Embryonic facial prominence (tissue), 1 donor: ENCODE measurements around the gene MPHOSPH9.

Source experiments
- DNase-seq: peaks from one replicate; pipeline ENCODE4 v3.0.0-alpha.2; 2016; ENCODE audit errors: extremely low spot score

MPHOSPH9 gene

GRCh38 chr12:123232807-123233504 is at the start of gene MPHOSPH9, which contains the start of gene MTRFR:
MPHOSPH9 (minus strand) TSS chr12:123233141; CDS start chr12:123230364, 2,777 bp downstream.
MTRFR (plus strand) TSS chr12:123233436; CDS start chr12:123253675, 20,239 bp downstream.
- DNase-seq = peak; percentile 99

- DNase-seq = no peak
Observed at GRCh38 chr12:123282111-123282510, 49.2 kb upstream of the MPHOSPH9 start.

- no peak for DNase-seq
Observed at GRCh38 chr12:123280971-123281370, 48.0 kb upstream of the MPHOSPH9 start.

- DNase-seq = no peak
Observed at GRCh38 chr12:123278101-123278627, 45.2 kb upstream of the MPHOSPH9 start.

GRCh38 chr12:123273166-123273565 is 40.2 kb upstream of the MPHOSPH9 start:
- DNase-seq = no peak

GRCh38 chr12:123271001-123271668 is 38.2 kb upstream of the MPHOSPH9 start:
- DNase-seq = no peak

GRCh38 chr12:123270214-123271000 is 37.5 kb upstream of the MPHOSPH9 start:
- no peak for DNase-seq

GRCh38 chr12:123269896-123270213 is 36.9 kb upstream of the MPHOSPH9 start:
- no peak for DNase-seq

- DNase-seq = no peak
Observed at GRCh38 chr12:123269395-123269892, 36.5 kb upstream of the MPHOSPH9 start.

GRCh38 chr12:123268850-123269249 is 35.9 kb upstream of the MPHOSPH9 start:
- DNase-seq = no peak

GRCh38 chr12:123267991-123268843 is 35.3 kb upstream of the MPHOSPH9 start:
- DNase-seq = no peak

- DNase-seq = no peak
Observed at GRCh38 chr12:123267335-123267920, 34.5 kb upstream of the MPHOSPH9 start.

GRCh38 chr12:123266679-123267277 is 33.8 kb upstream of the MPHOSPH9 start:
- no peak for DNase-seq

GRCh38 chr12:123265851-123266678 is 33.1 kb upstream of the MPHOSPH9 start:
- DNase-seq = no peak

GRCh38 chr12:123264642-123265041 is 31.7 kb upstream of the MPHOSPH9 start:
- no peak for DNase-seq

- DNase-seq = no peak
Observed at GRCh38 chr12:123263196-123263817, 30.4 kb upstream of the MPHOSPH9 start.

- DNase-seq = no peak
Observed at GRCh38 chr12:123261196-123261595, 28.3 kb upstream of the MPHOSPH9 start.

GRCh38 chr12:123260081-123260480 is 27.1 kb upstream of the MPHOSPH9 start:
- DNase-seq = no peak

- DNase-seq = no peak
Observed at GRCh38 chr12:123258593-123258992, 25.7 kb upstream of the MPHOSPH9 start.
